ENCODE results near the gene KIF1A.

The KIF1A gene

DNA sequence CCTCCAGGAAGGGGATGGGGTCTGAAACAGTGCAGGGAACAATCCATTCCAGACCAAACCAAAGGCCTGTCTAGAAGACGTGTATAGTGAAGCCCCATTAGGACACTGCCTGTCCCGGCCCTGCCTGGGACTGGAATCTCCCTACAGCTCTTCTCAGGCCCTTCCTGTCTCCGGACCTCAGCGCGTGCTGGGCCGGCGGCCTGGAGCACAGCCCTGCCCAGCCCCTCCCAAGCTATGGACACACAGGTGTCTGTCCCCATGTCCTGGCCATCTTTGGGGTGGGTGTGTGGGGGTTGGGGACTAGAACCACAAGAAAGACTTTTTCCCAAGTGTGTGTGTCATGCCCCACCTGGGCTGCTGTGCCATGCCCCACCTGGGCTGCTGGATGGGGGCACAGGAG lies 51.8 kb downstream of the KIF1A start:
- DNase-seq (ENCODE audit: low read depth in 2 of 2): no peak

DNA sequence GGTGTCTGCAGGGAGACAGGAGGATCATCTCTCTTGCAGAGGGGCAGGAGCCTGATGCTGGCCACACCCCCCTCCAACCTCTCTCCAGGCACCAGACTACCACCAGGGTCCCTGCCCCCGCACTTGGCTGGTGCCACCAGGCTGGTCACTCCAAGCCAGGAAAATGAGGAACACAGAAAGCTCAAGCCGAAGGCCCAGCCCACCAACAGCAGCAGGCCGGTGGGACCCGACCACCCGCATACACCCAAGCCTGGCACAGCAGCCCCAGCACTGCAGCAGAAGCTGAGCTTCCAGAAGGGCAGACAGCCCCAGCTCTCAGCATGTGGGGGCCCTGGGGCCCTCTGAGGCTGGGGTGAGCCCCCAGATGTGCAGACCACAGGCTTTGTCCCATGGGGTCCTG lies 52.7 kb downstream of the KIF1A start:
- no peak for DNase-seq (ENCODE audit: low read depth in 2 of 2)

DNA sequence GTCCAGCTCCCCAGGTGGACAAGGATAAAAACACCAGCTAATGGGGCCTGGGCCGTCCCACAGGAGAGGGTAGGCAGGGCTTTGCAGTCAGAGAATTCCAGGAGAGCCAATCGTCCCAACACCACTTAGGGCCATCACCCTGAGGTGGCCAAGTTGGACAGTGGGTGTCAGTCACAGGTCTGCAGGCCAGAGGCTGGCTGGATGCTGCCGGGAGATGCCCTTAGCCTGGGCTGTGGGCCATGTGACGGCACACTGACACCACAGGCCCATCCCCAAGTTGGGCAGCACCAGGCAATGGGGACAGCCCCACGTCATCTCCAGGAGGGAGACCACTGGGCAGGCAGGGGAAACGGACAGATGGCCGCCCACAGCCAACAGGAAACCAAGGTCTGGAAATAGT lies 53.9 kb downstream of the KIF1A start:
- no peak for DNase-seq (ENCODE audit: low read depth in 2 of 2)

DNA sequence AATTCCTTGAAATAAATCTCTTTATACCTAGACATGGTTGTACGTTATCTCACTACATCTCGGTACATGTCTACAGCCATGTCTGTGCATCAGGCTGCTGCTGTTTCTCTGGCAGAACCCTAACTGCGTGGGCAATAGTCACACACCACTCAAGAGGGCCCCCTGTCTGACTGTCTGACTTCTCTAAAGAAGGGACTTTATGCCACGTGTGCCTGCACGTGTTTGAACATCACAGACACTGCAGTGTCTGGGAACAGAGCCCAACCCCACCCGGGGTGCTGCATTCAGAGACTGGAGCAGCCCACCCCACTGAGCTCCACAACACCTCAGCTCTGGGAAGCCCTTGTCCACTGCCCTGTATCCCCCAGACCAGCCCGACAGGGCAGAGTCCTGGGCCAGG lies 55.0 kb downstream of the KIF1A start:
- no peak for DNase-seq (ENCODE audit: low read depth in 2 of 2)

DNA sequence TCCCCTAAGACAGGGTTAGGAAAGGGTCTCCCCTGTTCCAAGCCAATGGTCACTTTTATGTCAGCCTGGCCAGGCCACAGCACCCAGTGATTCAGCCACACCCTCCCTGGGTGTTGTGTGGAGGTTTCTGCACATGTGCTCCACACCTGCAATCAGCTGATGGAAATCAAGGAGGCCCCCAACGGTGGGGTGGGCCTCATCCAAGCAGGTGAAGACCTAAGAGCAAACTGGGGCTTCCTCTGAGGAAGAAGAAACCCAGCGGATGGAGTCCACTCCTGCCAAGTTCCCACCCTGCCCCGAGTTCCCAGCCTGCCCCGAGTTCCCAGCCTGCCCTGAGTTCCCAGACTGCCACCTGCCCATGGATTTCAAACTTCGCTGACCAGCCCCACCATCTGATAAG lies 55.4 kb downstream of the KIF1A start:
- DNase-seq (ENCODE audit: low read depth in 2 of 2): no peak

DNA sequence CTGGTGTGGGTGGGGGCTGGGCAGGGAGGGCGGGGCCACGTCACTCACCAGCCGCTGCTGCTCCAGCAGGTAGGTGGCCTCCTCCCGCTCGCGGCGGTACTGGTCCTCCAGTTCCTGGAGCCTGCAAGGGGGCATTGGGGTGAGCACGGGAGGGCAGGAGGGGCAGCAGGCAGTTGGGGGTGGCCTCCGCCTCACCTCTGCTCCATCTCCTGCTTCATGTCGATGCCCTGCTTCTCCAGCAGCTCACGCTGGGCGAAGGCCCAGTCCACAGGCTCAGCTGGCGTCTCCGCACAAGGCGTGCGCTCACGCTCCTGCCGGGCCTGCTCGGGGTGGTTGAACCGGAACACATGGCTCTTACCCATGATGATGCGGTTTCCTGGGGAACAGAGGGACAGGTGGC lies 57.0 kb downstream of the KIF1A start:
- no peak for DNase-seq (ENCODE audit: low read depth in 2 of 2)

DNA sequence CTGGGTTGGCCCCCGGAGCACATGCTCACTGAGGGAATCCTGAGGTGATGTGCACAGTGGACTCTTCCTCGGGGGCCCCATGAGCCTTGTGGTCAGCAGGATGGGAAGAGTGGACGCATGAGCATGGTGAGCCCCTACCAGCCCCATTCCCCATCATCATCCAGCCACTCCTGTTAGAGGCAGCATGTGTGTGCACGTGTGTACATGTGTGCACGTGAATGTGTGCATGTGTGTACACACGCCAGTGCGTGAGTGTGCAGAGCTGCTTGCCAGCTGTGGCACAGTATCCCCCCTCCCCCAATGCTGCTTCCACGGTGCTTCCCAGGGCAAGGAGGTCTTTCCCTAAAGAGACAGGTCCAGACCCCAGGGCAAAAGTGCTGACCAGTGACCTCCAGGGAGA lies 57.8 kb downstream of the KIF1A start:
- DNase-seq (ENCODE audit: low read depth in 2 of 2): no peak

DNA sequence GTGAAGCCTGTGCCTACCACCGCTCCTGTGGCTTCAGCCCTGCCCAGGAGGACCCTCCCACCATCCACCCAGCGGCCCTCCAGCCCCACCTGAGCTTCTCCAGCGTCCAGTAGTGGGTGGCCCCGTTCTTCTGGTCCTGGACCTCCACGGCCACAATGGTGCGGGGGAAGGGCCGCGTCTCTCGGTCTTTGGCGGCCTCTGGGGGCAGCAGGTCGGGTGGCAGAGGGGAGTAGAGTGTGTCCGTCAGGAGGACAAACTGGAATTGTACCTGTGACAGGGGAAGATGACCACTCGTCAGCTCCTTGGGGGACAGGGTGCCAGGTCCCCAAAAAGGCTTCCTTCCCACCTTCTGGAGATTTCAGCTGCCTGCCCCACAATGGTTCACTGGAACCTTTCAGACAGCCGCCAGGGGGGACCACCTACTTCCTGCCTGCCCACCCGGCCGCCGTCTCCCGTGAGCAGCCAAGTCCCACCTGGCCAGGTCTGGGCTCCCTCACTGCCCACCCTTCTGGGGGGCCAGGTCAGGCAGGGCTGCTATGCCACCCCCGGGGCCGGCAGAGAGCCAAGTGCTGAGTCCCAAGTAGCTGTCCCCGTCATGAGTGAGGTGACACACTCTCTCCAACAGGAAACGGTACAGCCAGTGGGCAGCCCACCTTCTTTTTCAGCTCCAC lies 59.3 kb downstream of the KIF1A start:
- DNase-seq (ENCODE audit: low read depth in 2 of 2): no peak

DNA sequence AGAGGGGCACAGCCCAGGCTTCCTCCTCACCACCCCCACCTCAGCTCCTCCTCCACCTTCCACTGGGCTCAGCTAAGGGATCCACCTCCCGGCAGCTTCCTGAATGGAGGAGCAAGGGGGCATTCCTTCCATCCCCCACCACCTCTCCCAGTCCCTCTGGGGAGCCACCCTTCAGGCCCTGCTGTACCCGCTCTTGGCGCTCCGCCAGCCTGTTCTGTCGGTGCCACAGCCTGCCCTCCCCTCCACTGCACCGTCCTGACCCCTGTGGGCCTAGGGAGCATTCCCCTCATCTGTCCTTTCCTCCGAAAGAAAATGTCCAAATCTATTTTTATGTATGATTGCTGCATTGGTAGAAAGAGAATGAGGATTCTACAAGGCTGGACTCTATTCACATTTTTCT lies 59.9 kb downstream of the KIF1A start:
- DNase-seq (ENCODE audit: low read depth in 2 of 2): no peak

DNA sequence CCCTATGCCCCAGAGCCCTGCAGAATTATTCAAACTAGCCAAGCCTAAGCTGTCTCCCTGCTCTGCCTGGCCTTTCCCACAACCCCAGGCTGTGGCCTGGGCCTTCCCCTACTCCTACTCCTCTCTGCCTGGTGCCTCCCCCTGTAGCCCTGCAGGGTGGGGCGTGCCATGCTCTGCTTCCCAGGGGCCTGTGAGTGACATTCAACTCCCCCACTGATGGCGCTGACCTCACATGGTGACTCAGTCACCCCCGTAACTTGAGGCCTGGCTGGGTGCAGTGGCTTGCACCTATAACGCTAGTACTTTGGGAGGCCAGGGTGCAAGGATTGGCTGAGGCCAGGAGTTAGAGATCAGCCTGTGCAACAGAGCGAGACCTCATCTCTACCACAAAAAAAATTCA lies 60.6 kb downstream of the KIF1A start:
- no peak for DNase-seq (ENCODE audit: low read depth in 2 of 2)

DNA sequence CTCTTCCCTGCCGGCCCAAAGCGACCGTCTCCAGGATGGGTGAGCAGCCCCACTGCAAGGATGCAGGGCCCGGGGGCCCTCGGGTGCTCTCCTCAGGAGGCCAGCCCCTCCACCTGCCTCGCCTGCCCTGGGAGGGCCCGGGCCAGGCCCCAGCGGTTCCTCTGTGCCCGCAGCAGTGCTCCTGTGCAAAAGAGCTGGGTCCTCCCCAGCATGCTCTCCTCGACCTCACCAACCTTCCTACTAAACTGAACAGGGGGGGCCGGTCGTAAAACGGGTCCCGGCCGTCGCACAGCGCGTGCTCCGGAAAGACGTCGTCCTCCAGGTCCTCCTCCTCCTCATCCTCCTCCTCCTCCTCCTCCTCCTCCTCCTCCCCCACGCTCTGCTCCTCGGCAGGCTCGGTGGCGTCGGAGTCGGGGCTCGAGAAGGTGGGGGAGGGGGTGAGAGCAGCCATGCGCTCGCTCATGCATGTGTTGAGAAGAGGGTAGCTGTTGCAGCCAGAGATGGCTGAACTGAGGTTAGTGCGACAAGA lies 62.9 kb downstream of the KIF1A start:
- no peak for DNase-seq (ENCODE audit: low read depth in 2 of 2)

DNA sequence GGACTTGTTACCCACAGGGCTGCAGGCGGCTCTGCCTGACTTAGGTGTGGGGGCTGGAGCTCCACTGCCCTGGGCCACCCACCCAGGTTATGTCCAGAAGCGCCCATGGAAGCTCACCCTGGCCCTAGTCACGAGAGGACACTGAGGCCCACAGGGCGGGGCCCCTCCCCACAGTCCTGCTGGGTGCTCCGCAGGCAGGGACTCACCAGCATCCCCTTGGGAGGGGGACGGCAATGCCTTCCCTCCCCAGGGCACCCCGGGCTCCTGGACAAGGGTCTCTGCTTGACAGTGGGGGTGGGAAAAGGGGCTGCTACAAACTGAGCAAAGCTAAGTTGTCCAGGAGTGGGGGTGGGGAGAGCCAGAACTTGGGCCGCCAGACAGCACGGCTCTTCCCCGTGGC lies 67.8 kb downstream of the KIF1A start:
- no peak for DNase-seq (ENCODE audit: low read depth in 2 of 2)

DNA sequence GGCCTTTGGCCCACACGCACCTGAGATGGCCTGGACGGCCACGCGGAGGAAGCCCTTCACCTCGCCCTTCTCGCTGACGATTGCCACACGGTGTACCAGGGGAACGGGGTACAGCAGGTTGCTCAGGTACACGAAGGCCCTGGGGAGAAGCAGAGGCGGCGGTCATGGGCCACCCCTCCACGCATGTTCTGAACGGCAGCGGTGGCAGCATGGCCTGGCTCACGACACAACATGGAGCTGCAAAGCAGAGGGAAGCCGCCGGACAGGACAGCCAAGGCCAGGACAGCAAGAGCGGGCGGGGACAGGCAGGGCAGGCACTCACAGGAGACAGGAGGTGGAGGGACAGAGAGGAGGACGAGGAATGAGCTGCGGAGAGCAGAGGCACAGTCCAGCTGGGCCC lies 69.6 kb downstream of the KIF1A start:
- no peak for DNase-seq (ENCODE audit: low read depth in 2 of 2)

DNA sequence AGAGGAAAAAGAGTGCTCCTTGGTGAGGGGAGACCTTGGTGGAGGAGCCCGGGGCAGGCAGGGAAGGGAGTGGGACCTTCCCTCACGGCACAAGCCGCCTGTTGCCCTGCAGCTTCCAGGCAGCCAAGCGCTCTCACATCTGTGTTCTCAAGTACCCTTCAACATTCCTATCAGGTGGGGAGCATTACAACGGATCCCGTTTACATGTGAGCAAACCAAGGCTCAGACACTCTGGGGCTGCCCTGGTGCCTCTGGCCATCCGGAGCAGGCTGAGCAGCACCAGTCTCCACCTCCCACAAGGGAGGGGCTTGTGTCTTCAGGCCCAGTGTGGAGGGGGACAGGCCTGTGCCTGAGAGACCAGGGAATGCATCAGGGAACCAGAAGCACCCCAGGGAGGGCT lies 70.5 kb downstream of the KIF1A start:
- DNase-seq (ENCODE audit: low read depth in 2 of 2): no peak

DNA sequence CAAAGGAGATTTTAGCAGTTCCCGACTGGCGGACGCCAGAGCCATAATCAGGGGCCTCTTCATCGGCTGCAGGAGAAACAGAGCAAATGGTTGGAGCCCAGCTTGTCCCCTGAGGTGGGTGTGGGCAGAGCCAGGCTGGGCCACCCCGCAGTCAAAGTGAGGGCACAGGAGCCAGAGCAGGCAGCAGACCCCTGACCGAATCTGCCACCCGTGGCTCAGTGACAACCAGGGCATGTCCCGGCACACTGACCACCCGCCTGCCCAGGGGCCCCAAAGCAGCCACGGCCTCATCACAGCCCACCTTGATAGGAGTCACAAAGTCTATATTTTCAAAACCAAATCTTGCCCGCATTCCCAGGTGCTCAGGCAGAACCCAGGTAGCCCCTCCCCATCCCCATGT lies 72.8 kb downstream of the KIF1A start:
- no peak for DNase-seq (ENCODE audit: low read depth in 2 of 2)

DNA sequence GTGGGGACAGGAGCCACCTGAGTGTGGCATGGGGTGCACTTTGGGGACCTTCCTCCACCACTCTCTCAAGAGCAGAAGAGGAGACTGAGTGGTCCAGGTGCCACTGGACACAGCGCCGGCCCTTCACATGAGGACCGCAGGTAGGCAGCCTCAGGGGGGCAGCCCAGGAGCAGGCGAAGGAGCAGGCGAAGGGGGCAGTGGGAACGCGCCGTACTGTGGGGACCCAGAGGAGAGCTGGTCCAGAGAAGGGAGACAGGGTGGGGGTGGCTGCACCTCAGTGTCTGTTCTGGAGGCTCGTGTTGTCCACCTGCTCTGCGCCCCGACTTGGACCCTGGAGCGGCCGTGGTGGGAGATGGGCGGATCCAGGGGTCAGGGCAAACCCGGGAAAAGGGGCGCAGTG lies 73.3 kb downstream of the KIF1A start:
- DNase-seq (ENCODE audit: low read depth in 2 of 2): no peak

DNA sequence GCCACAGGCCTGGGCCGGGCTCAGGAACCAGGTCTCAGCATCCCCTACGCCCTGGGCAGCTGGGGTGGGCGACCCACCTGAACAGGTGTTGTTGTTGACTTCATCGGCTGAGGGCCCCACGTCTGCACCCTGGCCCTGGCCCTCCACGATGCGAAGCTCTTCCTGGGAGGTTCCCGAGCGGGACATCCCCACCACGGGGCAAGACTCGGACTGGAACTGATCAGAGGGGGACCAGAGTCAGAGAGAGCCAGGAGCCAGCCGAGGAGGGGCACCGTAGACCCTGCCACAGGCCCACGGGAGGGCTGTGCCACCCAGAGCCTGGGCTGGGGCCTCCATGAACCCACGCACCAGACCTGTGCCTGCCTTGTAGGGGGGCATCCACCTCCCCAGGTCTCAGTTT lies 74.1 kb downstream of the KIF1A start:
- DNase-seq (ENCODE audit: low read depth in 2 of 2): no peak

DNA sequence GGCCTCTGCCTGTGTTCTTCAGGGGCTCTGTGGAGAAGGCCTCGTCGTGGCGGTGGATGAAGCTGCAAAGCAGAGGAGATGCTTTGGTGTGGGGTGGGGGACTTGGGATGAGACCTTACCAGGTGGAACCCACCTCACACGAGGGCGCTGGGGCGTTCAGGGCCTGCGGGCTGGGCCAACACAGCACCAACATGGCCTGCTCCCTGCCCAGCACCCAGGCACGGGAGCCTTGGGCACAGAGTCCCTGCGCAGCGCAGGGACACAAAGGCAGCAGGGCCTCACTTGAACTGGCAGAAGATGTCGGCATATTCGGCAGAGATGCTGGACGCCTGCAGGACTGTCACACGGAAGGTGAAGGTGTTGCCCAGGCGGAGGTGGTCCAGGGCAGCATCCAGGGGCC lies 74.6 kb downstream of the KIF1A start:
- no peak for DNase-seq (ENCODE audit: low read depth in 2 of 2)

DNA sequence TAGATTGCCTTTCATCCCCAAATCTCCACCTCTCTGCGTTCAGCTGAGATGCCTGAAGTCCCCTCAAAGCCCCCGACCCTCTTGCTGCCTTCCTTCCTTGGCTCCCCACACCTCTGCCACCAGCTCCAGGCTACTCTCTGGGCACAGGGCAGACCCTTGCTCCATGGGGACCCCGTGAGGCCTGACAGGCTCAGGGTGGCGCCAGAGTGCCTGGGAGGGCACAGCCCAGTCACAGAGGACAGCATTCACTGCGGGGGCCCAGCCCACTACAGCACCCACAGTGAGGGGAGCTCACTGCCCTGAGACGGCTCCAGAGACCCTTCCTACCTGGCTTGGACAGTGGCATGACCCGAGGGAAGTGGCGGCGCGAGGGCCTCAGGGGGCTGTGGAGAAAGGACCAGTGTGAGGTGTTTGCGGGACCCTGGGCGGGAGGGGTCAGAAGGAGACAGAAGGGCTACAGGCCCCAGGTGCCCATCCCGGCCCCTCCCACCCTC lies 77.4 kb downstream of the KIF1A start:
- no peak for DNase-seq (ENCODE audit: low read depth in 2 of 2)

DNA sequence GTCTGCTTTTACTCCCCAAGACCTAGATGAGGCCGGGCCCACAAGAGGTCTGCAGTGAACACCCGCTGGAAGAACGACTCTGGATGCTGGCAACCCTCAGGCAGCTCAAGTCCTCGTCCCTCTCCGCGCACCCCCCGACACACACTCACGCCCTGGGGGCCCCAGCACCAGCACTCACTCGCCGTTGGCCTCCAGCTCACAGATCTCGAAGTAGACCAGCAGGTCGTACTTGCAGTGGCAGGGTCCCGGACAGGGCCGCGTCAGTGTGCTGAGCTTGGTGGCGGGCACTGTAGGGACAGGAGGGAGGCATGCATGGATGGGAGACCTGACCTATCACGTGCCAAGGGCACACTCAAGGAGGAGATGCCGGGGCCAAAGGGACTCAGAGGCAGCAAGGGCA lies 78.9 kb downstream of the KIF1A start:
- DNase-seq (ENCODE audit: low read depth in 2 of 2): no peak

DNA sequence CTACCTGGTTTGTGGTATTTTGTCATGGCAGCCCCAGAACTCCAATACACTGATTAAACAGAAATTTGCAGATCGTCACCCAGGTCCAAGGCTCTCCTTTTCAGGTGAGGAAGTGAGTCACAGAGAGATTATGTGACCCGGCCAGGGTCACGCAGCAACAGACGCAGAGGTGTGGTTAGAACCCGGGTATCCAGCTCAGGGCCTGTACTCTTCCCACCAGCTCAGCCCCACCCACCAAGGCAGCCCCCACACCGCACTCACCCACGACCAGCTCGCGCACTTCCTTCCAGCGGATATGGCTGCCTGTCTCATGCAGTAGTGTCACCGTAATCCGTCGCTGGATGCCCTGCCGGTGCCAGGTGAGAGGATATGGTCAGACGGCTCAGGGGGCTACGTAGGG lies 80.2 kb downstream of the KIF1A start:
- DNase-seq (ENCODE audit: low read depth in 2 of 2): no peak

DNA sequence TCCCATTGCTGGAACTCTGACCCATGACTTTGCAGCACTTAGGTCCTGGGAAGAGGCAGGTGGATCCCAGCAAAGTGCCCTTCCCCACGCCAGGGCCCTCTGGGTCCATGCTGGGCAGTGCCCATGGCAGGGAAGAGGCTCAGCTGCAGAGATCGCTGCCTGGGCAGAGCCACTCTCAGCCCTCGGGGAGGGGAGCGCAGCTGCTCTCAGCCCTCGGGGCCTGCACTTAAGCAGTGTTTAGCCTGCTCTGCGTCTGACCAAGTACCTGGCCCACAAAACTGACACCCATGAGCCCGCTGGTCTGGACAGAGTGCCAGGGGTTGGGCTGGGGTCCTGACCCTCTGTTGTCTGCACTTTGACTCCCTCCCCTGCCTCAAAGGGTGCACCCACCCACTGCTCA lies 82.1 kb downstream of the KIF1A start:
- no peak for DNase-seq (ENCODE audit: low read depth in 2 of 2)

DNA sequence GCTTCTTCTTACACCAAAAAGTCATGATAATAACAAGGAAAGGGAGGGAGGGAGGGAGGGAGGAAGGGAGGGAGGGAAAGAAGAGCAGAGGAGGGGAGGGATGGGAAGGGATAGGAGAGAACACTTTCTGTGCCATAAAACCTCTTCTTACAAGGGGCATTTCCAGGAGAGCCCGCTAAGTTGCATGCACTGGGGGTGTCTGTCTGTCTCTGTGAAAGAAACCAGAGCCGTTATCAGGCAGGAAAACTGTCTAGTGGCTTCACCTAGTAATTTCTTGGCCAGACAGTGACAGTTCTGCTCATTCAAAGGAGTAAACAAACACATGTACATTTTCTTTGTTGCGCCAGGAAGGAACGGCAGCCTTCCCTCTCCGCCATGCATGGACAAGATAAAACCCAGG lies 82.5 kb downstream of the KIF1A start:
- DNase-seq (ENCODE audit: low read depth in 2 of 2): no peak

All from activated CD4-positive, alpha-beta T cell treated with anti-CD3 and anti-CD28 coated beads for 24 hours (primary cell).